HG03135 (cell line): ENCODE measurements around the gene TNFSF9.
"Not testable (repeated sequence)": the region's sequence is repeated elsewhere in the genome, so short reads cannot be mapped to it uniquely, and the experiment has no call there.

Experiments used
- ATAC-seq: cut with Tn5 transposase; IDR thresholded peaks from one replicate; pipeline ENCODE4 v1.9.1; 2021; ENCODE audit warnings: mild to moderate bottlenecking, moderate library complexity; ENCODE audit not compliant: unreplicated experiment

TNFSF9 gene

DNA sequence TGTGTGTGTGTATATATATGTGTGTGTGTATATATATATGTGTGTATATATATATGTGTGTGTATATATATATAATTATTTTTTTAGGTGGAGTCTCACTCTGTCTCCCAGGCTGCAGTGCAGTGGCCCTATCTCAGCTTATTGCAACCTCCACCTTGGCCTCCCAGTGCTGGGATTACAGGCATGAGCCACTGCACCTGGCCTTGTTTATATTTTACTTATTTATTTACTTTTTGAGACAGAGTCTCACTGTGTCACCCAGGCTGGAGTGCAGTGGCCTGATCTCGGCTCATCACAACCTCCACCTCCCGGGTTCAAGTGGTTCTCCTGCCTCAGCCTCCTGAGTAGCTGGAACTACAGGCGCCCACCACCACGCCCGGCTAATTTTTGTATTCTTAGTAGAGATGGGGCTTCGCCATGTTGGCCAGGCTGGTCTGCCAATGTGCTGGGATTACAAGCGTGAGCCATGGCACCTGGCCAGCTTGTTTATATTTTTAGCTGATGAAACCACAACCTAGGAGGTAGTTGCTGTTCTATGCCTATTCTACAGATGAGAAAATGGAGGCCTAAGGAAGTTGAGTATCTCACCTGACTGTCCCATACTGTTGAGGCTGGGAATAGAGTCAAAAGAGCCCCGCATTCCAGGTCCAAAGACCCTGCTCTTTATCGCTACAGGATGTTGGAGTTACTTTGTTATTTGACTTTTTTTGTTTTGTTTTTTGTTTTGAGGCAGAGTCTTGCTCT lies 22.6 kb upstream of the TNFSF9 start:
- ATAC-seq, result not testable (repeated sequence)

DNA sequence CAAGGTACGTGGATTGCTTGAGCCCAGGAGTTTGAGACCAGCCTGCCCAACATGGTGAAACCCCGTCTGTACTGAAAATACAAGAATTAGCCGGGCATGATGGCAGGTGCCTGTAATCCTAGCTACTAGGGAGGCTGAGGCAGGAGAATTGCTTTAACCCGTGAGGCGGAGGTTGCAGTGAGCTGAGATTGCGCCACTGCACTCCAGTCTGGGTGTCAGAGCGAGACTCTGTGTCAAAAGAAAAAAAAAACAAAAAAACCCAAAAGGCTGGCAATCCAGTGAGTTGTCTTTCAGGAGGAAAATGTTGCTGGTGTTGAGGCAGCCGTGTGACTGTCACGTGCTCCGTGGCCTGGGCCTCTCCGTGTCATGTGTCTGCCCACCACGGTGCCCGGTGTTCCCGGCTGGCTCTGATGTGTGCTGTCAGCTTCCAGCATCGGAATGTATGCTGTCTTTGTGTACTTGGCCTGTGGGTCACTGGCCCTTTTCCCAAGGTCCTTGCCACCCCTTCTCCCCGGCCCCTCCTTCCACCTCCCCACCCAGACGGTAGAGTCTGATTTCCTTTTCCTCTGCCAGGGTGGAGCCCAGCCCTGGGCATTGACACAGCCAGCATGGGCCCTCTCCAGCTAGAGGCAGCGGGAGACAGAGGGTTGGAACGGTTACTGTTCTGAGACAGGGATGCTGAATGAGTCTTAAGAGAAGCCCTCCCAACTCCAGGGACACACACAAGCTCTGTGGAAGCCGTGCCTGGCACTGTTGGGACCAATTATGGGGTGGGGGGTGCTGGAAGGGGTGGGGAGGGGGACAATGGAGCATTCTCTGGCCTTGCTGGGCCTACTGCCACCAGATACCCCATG lies 21.5 kb upstream of the TNFSF9 start:
- ATAC-seq, result no peak

DNA sequence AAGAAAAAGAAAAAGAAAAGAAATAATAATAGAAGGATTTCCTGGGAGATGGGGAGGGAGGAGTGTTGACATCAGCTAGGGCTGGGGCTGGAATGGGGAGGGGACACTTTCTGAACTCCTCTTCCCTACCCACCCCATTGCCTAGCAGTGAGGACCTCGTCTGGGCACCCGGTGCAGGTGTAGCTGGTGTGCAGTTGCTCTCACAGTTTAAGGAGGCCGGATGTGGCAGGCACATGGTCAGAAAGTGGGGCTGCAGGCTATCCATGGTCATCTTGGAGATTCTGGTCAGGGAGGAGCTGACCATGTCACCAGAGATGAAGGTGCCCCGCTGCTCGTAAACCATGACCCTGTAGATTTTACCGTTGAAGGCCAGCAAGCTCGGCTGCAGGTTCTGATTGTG lies 20.2 kb upstream of the TNFSF9 start:
- no peak for ATAC-seq

DNA sequence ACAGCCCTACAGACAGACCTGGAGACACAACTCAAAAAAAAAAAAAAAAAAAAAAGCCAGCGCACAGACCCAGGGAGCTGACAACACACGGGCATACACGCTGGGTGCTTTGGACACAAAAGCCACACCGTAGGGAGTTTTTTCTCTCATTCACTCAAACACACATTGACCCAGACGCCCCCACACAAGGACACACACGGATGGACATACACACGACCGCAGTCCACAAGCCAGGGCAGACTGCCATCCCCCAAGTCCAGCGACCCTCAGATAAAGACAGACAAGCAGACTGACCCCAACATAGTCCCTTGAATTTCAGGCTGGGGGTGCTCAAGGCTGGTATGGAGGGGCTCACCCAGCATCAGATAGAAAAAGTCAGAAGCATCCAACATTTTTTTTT lies 16.7 kb upstream of the TNFSF9 start:
- ATAC-seq, result no peak

DNA sequence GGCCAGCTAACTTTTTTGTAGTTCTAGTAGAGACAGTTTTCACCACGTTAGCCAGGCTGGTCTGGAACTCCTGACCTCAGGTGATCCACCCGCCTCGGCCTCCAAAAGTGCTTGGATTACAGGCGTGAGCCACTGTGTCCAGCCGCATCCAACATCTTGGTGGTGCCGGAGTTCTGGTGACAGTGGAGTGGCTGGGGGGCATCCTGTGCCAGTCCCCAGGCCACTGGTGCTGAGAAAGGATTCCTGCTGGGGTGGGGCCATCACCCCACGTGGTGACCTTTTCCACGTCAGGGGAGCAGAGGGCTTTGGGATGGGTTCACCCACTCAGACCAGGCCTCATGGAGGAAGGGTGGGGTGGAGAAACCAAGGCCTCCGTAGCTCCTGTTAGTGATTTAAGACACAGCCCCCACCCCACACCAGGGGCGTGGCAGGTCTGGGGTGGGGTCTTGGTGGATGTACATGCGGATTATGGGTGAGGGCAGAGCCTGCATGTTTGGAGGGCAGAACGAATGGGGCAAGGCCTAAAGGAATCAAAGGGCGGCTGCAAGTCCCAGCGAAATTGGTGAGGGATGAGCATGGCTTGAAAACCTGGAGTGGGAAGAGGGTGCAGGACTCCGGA lies 15.8 kb upstream of the TNFSF9 start:
- ATAC-seq, result no peak

DNA sequence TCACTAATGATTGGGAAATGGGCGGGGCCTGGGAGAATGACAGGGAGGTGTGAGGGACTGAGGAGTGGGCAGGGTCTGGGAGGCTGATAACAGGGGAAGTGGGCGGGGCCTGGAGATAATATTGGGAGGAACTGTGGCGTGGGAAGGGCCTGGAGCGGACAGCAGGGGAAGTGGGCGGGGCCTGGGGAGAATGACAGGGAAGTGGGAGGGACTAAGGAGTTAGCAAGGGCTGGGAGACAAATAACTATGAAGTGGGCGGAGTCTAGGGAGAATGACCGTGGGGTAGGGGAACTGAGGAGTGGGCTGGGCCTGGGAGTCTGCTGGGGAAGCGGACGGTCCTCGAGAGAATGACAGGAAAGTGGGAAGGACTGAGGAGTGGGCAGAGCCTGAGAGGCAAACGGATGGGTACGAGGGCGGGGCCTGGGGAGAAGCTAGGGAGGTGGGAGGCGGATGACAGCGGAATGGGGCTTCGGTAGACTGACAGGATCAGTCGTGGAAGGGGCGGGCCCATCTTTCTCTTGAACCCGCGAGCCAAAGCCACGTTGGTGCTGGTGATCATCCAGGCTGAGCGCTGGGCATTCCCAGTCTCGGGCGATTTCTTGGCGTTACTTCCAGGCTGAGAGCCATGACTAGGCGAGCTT lies 14.7 kb upstream of the TNFSF9 start:
- peak; percentile 40 for ATAC-seq

DNA sequence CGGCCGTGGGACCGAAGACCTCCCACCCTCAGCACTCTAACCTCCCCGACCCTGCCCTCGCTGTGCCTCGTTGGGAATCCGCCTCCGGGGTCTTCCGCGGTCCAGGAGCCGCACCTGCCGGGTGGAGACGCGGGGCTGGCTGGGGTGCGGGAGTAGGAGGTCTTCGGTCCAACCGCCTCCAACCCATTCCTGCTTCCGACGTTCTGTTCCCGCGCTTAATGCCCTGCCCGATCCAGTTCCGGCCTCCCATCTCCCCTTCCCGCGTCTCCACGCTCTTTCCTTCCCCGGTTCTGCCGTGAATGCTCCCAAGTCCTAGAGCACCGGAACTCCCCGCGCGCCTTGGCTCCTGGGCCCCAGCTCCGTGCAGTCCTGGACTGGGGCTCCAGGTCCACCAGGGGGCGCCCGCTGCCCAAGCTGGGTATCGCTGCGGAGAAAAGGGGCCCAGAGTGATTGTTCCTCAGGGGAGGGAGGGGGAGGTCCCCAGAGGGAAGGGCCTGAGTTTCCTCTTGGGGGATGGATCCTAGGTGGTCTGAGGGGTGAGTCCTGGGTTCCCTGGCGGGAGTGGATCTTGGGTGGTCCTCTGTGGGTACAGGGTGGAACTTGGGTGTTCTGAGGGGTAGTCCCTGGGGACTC lies 14.1 kb upstream of the TNFSF9 start:
- peak; percentile 42 for ATAC-seq

DNA sequence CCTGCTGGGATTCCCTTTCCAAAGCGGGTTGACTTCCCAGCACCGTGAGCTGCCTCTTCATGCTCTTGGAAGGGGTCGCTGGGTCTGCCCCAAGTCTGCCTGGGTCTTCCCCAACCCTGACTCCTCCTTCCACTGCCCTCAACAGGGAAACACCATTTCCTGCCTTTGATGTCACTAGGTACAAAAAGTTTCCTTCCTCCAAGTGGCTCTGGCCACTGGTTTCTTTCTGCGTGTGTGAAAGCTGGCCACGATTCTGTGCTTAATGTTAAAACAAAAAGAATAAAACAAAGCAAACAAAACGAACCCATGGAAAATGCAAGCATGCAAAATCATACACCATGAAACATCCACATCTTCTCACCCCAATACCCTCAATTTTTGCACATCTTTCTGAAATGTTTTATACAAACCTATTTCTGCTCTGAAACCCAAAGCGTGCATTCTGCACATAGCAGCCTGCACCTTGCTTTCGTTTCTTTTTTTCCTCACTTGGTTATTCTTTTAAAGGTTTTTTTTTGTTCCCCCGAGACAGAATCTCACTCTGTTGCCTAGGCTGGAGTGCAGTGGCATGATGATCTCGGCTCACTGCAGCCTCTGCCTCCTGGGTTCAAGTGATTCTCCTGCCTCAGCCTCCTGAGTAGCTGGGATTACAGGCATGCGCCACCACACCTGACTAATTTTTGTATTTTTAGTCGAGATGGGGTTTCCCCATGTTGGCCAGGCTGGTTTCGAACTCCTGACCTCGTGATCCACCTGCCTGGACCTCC lies 12.5 kb upstream of the TNFSF9 start:
- ATAC-seq, result peak; percentile 25

DNA sequence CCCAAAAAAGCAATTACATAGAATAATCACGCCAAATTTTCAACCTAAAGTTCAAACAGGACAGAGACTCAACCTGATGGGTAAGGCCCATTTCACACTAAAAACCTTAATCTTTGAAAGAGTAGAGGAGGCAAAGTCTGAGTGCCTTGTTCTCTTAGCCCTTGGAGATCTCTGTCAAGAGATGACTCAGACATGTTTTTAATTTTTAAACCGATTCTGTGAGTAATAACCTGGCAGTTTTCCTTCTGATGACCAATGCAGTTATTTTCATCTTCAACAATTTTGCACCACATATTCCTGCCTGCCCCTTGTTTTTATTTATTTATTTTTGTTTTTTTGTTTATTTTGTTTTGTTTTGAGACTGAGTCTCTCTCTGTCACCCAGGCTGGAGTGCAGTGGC lies 11.5 kb upstream of the TNFSF9 start:
- ATAC-seq, result no peak

DNA sequence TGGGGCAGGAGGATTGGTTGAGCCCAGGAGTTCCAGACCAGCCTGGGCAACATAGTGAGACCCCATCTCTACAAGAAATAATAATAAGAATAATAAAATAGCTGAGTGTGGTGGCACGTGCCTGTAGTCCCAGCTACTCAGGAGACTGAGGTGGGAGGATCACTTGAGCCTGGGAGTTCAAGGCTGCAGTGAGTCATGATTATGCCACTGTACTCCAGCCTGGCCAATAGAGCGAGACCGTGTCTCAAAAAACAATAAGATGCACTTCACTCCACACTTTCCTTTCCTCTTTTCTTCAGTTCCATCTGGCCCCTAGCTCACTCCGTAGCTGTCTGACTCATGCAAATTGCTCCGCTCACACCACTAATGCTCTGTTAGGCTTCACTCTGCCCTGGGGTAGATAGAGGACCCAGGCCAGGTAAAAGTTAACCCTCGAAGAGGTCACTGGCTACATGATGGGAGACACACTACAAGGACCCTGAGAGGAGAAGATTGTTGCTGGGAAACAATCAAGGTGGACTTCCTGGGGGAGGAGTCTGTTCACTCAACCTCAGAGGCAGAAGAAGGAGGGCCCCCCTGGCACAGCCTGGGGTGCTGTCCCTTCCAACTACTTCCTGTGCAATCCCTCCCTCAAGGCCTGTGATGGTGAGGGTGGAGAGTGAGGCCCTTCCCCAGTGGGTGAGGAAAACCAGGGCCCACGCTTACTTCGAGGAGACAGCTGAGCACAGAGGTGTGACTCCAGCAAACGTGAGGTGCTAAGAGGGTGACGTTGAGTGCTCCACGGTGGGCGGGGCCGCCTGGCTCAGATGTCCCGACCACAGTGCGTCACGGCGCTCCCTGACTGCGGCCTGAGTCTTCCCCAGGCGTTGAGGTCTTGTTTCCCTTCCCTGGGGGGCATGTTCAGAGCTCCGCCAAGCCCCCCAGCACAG lies 8.8 kb upstream of the TNFSF9 start:
- ATAC-seq, result peak; percentile 37

DNA sequence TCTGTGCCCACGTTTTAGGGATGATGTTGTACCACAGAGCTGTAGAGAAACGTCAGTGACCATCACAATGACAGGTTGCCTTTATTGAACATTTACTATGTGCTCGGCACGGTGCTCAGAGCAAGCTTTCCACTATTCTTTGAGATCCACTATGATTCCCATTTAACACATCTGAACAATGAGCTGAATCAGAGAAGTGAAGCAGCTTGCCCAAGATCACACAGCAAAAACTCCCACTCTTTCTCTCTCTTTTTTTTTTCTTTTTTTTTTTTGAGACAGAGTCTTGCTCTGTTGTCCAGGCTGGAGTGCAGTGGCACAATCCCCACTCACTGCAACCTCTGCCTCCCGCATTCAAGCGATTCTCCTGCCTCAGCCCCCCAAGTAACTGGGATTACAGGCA lies 8.1 kb upstream of the TNFSF9 start:
- no peak for ATAC-seq

DNA sequence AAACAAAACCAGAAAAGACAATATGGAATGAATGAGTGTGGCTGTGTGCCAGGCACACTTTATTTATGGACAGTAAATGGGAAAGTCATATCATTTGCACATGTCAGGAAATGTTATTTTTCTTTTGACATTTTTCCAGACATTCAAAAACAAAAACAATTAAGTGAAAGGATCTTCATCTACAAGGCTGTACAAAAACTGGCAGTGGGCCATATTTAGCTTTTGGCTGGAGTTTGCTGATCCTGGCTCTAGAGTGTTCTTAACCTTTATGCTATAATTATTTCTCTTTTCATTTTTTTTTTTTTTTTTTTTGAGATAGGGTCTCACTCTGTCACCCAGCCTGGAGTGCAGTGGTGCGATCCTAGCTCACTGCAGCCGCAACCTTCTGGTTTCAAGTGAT lies 6.5 kb upstream of the TNFSF9 start:
- ATAC-seq, result no peak

DNA sequence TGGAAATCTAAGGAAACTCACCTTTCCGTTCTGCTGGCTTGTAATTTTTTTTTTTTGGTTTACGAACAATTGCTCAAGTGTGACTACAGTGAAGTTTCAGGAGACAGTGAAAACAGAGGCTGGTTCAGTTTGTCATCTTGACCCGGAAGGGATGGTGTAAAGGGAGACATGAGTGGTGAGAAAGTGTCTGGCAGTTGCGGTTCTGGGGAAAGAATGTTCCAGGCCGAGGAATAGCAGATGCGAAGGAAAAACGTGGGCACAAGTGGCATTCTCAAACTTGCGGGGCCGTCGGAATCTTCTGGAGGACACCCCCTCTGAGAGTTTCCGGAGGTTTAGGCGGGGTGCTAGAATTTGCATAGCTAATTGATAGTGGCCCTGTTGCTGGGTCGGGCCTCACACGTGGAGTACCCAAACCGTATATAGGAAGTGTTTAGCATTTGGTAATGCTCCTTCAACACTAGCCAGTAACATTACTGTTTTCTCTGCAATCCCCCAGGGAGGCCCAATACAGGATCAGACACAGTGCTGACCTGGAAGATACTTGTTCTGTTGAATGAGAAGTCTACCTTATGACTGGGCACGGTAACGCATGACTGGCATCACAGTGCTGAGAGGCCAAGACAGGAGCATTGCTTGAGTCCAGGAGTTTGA lies 2.8 kb upstream of the TNFSF9 start:
- ATAC-seq, result peak; percentile 41

DNA sequence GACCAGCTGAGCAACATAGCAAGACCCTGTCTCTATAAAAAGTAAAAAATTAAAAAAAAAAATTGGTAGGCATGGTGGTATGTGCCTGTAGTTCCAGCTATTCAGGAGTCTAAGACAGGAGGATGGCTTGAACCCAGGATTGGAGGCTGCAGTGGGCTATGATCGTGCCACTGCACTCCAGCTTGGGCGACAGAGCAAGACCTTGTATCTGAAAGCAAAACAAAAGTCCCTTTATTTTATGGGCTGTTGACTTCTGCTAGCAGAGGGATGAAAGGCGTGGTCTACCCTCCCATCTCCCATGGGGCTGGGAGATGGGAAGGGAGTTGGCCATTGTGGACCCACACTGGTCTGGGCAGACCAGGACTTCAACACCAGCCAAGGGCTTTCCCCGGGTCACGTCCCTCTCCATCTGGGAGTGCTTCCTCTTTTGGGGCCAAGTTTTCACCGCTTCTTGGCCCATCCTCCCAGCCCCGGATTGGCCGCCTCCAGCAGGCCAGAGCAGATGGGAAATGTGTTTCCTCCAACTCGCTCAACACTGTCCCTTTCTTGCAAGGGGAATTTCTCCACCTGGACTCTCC lies 2.2 kb upstream of the TNFSF9 start:
- no peak for ATAC-seq

DNA sequence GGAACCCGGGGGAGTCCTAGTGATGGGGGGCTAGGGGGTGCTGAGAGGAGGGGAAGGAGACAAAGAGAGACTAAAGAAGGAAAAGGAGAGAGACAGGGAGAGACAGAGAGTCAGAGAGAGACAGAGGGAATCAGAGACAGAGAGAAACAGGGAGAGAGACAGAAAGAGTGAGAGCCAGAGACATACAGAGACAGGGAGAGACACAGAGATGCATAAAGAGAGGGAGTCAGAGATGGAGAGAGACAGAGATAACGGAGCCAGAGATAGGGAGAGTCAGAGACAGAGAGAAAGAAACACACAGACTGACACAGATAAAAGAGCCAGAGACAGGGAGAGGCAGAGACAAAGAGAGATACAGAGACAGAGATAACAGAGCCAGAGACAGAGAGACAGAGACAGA lies 1.5 kb upstream of the TNFSF9 start:
- ATAC-seq, result no peak

DNA sequence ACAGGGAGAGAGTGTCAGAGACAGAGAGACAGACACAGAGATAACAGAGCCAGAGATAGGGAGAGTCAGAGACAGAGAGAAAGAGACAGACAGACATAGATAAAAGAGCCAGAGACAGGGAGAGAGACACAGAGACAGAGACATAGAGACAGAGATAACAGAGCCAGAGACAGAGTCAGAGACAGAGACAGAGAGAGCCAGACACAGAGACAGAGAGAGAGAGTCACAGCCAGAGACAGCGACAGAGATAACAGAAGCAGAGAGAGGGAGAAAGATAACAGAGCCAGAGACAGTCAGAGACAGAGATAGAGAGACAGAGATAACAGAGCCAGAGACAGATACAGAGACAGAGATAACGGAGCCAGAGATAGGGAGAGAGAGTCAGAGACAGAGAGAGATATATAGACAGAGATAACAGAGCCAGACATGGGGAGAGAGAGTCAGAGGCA lies 865 bp upstream of the TNFSF9 start:
- ATAC-seq, result no peak

DNA sequence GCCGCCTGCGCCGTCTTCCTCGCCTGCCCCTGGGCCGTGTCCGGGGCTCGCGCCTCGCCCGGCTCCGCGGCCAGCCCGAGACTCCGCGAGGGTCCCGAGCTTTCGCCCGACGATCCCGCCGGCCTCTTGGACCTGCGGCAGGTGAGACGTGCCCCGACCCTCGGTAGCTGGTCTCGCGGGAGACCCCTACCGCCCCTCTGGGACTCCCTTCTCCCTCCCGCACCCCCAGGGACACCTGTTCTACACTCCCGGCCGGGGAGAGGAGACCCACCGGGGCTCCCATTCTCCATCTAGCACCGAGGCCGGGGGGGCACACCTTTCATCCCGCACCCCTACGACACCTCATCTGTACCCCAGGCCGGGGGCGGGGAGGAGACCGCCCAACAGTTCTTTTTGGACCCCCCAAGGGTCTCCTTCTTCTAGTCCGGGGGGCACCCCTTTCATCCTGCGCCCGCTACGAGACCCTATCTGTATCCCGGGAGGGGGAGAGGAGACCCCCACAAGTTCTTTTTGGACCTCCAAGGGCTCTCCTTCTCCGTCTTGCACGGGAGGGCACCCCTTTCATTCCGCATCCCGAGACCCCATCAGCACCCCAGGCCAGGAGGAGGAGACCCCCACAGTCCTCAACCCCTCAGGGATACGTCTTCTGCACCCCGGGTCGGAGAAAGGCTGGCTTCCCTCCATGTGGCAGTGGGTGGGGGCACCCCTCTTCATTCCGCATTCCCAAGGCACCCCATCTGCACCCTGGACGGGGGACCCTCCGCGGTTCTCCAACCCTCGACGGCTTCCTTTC lies 533 bp downstream of the TNFSF9 start:
- ATAC-seq, result no peak

DNA sequence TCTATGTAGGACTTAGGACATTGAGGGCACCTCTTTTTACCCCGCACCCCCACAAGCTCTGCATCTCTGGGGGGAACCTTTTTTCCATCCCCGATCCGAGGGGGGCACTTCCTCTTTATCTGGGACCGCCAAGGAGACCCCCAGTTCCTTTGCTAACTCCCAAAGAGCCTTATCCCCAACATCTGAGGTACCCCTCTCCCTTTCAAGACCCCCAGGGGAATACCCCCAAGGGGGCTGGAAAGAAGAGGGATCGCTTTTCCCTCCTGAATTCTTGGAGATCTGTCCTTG lies 1.1 kb downstream of the TNFSF9 start:
- ATAC-seq, result no peak
